Measurements from ENCODE around the gene EPB41L4B.

EPB41L4B gene

DNA sequence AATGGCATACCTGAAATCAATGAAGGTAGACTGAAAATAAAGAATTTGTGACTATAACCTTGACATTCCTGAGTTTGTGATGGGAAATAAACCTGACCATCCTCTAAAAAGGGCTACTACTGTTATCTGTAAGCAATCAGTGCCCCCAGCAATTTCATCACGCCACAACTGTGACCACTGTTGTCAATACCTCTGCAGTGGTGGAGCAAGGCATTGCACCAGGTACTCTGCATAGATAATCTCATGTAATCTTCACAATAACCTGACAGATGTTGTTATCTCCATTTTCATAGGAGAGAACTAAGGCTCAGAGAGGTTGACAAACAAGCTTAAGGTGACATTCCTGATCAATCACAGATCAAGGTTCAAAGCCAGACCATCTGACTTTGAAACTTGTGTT is 115.3 kb downstream of the EPB41L4B start:
- DNase-seq (ENCODE audit: low read depth in 2 of 2), result no peak

DNA sequence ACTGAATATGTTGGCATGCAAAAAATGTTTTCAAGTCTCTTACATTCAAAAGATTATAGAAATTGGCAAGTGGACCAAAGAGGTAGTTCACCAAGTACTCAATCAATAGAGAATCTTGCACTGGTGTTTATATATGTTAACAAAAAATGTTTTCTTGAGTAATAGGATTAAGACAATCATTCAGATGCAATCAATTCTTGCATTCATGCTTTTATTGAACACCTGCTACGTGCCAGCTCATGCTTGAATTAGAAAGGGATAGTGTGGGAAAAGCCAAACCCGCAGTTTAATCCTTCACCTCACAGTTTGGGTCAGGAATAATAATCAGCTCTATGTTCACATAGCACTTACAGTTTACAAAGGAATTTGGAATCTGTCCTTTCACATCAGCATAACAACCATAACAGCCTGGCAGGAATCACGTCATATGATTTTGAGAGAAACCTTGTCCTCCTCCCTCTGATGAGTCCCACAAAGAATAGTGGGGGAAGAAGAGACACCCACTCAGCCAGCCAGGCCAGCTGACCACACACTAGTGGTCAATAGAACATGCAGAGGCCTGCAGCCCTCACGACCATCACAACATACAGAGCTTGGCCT is 117.0 kb downstream of the EPB41L4B start:
- DNase-seq (ENCODE audit: low read depth in 2 of 2), result no peak

DNA sequence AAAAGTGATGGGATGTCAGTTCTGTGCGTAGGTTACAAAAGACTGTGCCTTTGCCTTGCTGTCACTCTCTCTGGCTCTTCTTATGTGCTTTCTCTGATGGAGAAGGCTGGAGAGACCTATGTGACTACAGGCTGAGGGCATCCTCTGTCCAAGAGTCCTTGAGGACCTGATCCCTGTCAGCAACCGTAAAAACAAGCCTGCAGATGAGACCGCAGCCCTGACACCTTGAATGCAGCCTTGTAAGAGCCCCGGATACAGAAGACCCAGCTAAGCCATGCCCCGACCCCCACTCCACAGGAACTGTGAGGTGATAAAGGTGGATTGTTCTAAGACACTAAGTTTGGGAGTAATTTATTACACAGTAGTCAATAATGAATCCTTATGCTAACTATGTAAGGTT is 121.2 kb downstream of the EPB41L4B start:
- no peak for DNase-seq (ENCODE audit: low read depth in 2 of 2)

DNA sequence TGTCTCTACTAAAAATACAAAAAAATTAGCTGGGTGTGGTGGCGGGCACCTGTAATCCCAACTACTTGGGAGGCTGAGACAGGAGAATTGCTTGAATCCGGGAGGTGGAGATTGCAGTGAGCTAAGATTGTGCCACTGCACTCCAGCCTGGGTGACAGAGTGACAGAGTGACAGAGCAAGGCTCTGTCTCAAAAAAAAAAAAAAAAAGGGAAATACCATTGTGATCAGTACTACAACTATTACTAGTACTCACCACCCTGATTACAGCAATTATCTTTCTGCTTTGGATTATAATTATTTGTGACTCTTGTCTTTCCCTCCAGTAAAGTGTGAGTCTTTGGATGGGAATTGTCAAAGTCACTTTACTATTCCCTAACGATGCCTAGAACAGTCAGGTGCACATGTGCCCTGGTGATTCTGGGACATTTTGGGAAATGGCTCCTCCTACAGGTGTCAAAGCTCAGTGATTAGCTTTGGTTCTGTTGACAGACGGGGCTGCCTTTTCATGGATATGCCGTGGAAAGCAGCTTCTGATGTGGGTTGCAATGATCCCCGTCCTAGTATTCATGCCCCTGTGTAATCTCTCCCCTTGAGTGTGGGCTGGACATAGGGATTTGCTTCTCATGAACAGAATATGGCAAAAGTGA is 122.0 kb downstream of the EPB41L4B start:
- DNase-seq (ENCODE audit: low read depth in 2 of 2), result no peak

DNA sequence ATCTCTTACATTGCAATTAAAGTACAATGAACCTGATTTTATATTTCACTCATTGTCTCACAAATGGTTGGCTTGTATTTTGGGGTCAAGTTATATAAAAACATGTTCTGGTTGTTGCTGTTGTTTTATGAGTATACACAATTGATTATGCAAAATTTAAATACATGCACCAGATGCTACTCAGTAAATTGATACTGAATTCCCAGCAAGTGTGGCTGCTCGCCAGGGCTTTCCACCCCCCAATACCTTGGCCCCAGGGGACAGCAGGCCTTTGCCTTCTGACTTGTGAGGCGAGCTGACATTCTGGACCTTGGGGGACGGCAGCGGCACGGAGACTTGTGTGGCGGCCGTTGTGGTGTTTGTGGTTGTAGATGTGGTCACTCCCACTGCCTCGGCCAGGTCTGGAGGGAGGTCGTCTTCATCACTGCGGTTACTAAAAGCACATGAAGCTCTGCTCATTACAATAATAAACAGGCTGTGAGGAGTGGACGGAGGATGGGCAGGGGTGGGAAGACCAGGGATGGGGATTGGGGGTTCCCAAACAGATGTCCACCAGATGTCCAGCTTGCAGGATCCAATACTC is 126.8 kb downstream of the EPB41L4B start:
- DNase-seq (ENCODE audit: low read depth in 2 of 2), result no peak

DNA sequence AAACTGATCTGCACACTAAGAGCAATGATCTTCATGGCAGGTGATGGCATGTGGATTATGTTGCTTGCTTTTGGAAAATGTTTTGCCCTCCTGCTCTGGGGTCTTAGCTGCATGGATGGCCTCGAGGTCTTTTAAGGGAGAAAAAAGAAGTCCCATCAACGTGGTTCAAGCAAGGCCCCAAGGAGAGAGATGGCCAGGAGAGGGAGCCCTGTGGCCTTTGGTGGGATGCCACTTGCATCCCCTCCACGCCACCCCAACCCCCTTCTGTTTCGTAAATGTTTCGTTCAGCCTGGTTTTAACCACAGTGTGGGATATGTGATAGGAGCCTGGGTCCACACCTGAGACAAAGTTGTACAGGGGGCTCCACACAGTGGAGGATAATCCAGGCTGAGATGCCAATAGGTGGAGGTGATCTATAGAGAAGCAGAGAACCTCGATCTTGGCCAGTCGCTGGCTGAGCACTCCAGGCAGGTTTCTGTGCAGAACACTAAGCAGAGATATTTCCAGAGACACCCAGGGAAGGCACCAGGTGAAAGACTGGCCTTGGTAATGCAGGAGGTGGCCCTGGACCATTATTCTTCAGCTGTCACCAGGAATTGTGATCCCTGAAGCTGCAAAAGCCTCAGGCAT is 128.0 kb downstream of the EPB41L4B start:
- no peak for DNase-seq (ENCODE audit: low read depth in 2 of 2)

DNA sequence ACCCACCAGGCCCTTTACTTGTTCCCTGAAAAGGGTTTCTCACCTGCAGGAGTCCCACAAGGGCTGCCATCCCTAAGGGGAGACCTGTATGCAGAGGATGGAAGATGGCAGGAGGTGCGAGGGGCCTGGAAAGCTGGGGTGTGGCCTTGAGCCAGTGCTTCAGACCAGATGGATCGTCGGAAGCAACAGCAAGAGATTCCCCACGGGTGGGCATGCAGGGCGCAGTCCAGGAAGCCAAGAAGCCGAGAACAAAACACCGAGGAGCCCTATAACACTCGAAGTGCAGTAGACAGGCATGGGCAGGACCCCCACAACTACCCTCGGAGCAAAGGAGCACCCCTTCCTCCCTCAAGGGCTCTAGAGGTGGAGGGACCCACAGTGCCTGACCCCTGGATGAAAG is 129.1 kb downstream of the EPB41L4B start:
- no peak for DNase-seq (ENCODE audit: low read depth in 2 of 2)

DNA sequence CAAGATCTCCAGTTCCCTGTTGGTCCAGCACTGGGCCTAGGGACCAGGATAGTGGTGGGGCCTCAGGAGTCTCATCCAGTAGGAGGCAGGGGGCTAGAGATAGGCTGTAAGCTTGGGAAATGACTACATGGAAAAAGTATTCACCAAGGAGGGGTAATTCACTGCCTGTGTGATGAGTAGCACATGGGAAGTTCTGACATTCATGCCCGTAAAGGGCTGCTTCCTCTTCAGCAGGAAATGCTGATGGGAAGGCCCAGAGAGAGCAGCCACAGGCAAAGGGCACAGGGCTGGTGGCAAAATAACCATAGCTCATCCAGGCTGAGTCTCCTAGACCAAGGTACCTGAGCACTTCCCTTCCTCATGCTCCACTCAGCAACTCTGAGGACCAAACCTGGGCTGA is 130.7 kb downstream of the EPB41L4B start:
- DNase-seq (ENCODE audit: low read depth in 2 of 2), result no peak

DNA sequence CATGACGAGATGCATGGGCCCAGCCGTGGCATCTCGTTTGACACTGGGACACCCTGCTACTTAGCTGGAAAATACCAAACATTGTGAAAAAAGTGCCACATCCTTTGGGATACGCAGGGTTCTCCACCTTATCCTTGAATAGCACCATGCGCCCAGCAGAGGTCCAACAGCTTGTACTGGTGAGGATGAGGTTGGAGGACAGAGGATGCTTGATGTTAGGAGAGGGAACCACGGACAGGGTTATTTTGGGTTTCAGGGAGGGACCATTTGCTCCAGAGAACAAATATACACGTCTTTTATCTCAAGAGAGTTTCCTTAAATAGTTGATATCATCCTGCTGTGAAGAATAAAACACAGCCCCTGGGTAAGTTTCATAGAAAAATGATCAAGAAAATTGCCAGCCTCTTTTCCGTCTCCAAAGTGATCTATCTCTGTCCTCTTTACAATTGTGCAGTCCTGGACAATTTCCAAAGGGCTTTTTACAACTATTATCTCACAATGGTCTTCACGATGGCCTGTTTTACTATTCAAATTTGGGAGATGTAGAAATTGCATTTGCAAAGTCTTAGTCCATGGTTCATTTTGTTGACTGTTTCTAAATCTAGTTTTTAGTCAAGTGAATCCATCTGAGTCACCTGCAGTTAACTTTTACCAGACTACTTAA is 133.9 kb downstream of the EPB41L4B start:
- no peak for DNase-seq (ENCODE audit: low read depth in 2 of 2)

DNA sequence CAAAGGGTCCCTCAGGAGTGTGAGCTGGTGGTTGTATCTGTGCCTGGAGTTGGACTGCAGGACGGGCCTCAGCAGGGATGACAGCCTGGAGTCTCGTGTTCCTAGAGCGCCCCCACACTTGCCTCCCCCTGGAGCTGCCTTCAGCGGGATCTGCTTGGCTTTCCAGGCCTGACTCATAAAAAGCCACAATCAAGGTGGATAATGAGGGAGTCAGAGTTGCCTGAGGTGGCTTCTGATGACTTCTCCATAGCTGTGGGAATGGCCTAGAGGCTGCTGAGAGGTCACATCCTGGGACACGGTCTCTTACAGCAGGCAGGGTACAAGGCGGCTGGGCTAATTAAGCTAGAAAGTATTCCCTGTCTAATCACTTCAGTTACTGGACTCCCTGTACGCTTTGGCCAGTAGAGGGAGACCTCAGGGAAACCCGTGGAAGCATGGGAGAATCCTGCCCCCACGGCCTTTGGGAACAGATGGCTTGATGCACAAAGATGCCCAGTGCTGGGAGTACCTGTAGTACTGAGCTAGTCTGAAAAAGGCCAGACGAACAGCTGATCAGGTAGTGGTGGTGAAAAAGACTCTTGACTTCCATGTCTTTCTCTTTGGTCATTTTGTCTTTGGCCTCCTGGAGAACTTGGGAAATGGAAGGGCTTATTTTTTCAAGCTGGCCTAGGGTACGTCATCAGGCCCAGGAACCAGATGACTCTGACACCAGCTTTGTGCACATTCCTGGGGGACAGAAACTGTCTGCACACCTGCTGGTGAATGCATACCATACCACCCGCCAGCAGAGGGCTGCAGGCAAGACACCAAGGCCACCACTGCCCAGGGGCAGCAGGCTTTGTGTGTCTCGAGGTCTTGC is 137.7 kb downstream of the EPB41L4B start:
- DNase-seq (ENCODE audit: low read depth in 2 of 2), result peak in 1 of 2 donors; percentile 10

DNA sequence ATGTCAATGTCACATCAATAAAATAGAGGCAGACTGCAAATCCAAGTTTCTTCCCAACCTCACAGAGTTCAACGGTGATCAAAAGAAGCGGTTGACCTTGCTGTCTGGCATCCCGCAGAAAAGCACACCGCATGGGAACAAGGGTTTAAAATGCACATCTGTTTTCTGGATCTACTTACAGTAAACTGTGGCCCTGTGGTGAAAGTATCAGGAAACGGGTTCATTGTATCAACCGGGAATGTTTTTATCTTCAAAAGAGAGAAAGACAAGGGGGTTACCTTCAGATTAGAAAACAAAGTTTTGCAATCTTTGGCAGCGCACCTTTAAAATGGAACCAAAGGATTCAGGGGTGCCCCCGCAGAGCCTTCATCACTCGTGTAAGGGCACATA is 138.3 kb downstream of the EPB41L4B start:
- no peak for DNase-seq (ENCODE audit: low read depth in 2 of 2)

DNA sequence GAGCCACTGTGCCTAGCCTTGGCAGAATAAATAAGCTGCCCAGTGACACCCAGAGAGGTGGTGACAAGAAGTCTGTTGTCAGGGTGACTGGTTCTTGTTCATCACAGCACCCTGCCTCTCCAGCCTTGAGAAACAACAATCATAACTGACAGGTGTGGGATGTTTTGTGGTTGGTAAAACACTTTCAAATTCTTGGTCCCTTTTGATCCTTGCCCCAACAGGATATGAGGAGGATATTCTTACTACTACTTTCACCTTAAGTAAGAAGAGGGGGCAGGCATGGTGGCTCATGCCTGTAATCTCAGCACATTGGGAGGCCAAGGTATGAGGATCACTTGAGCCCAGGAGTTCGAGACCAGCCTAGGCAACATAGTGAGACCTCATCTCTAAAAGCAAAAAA is 139.6 kb downstream of the EPB41L4B start:
- peak; percentile 28 to 29 for DNase-seq (ENCODE audit: low read depth in 2 of 2)

DNA sequence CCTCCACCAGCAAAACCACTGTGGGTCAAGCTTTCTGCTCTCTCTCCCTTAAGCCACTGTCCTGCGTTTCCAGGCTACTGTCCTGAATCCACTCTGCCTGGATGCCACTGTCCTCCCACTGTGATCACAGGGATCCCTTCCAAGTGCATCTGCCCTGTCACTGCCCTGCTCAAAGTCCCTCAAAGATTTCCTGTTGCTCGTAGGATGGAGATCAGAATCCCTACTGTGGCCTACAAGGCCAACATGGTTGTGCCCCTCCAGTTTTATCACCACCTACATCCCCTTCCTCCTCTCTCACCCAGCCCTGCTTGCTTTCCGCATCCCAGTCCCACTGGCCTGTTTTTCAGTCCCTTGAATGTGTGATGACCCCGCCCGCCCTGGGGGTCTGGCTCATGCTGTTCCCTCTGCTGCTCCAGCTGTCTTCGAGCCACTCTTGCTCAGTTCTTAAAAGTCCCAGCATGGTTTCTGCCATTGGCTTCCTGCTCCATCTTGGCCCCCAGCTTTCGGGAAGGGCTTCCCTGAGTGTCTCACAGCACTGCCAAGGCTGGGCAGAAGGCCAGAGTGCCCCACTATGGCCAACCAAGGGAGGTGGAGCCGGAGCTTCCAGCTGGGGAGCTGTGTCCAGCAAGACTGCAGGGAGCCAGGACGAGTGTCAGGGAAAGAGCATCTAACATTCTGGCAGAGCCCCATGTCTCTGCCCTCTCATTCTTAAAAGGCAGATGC is 140.9 kb downstream of the EPB41L4B start:
- no peak for DNase-seq (ENCODE audit: low read depth in 2 of 2)

DNA sequence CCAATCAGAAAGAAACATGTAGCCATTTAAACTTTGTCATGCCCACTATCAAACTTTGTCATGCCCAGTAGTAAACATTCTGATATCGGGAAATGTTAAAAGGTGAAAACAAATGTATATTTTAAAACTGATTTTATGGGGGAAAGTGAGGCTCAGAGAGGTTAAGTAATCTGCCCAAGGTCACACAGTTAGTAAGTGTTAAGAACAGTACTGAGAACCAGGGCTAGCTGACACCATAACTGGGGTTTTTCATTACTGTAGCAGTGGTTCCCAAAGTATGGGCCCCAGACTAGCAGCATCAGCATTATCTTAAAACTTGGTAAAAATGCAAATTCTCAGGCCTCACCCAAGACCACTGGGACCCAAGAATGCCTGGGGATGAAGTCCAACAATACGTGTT is 143.9 kb downstream of the EPB41L4B start:
- no peak for DNase-seq (ENCODE audit: low read depth in 2 of 2)

DNA sequence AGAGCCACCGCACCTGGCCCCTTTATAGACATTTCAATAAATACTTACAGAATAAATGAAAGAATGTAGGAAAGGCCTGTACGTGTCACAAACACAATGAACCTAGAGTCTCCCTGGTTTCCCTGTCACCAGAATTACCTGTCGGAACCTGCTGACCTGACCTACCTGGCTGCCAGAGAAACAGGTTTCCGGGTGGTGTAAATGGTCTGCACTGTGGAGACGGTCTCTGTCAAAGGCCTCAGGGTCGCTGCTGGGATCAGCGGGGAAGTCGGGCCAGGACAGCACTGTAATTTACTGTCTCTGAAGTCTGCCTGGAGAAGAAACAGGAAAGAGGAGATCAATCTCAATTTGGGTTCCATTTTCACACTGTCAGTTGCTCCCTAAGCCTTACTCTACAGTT is 144.5 kb downstream of the EPB41L4B start:
- no peak for DNase-seq (ENCODE audit: low read depth in 2 of 2)

DNA sequence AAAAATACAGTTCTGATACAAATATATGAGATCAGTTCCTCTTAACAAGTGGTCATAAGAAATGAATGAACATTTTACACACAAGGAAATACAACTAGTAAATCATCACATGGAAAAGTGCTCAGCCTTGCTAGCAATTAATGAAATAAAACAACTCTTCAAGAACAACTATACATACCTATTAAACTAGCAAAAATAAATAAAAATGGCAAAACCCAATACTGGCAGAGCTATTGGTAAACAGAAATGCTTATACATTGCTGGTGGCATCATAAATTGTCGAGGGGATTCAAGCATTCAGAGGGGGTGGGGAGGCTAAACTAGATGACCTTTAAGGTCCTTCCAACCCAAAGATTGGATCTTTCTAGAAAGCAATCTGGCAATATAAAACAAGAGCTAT is 147.9 kb downstream of the EPB41L4B start:
- no peak for DNase-seq (ENCODE audit: low read depth in 2 of 2)

DNA sequence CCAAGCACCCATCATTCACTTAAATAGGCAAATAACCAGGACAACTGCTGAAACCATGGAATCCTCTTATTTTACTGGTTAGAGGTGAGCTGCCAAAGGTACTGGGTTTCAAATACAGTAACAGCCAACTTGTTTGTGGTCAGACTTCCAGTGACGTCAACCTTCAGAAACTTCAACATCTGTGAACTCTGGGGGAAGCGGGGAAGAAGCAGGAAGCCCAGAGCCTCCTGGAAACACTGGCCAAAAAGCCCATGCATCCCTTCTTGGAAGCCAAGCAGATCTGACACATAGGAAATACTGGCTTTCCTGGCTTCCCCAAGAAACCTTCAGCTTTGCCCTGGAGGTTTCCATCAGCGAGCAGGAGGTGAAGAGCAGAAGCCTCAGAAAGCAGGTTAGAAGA is 148.9 kb downstream of the EPB41L4B start:
- no peak for DNase-seq (ENCODE audit: low read depth in 2 of 2)

DNA sequence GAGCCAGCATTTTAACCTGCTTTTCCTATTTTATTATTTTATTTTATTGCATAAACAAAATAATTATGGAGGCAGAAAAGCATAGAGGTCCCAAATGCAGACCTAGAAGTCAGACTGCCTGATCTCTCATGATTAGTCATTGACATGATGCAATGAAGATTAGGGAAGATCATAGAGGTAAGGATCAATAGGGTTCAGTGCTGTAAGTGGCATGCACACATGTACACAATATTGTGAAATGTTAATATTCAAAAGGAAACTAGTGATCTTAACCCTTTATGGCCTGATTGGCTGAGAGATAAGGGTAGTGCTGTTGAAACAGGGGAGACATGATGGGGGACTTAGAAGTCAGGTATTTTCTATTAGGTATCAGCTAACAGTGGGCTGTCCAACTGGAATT is 152.7 kb downstream of the EPB41L4B start:
- DNase-seq (ENCODE audit: low read depth in 2 of 2), result no peak

DNA sequence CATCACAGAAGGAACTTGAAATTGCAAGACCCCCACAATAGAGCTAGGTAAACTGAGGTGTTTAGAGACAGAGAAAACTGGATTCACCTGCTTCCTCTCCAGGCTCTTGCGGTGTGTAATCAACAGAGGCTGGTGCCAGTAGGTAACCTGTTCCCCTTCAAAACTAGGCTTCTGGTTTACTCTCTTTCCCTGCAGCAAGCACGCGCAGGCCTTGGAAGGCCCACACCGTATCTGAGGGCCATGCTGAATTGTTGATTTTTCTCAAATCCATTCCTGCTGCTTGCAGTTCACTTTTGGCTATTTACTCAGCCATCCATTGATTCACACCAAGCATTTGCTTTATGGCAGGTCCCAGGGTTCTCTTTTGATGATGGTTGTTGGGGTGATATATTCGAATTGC is 153.1 kb downstream of the EPB41L4B start:
- DNase-seq (ENCODE audit: low read depth in 2 of 2), result no peak

DNA sequence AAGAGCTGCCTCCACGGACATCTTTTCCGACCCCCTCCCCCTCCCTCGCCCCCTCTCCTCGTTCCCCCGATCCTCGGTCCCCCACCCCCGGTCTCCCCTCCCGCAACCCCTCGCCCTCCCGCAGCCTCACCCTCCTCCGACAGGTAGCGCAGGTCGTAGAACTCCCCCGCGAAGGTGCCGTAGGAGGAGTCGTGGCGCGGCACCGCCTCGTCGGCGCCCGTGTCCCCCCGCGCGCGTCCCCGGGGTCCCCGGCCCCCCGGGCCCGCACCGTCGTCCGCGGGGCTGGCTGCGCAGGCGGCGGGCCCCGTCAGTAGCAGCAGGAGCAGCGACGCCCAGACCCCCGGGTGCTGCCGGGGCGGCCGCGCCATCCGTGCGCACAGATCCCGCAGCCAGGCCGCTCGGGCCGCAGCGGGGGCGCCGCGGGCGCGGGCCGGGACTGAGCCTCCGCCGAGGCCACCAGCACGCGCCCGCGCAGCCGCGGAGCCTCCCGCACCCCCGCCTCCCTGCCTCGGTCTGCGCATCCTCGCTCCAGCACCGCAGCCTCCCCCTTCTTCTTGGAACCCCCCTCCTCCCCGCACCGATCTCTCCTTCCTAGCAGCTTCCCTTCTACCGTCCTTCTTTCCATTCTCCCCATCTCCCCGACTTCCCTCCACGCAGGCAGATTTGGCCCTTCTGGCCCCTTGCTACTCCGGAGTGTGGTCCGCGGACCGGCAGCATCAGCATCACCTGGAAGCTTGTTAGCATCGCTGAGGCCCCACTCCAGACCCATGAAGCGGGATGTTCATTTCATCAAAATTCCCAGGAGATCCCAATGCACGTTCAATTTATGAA is 153.9 kb downstream of the EPB41L4B start, which contains the start of gene FRRS1L:
FRRS1L (minus strand) TSS at position 479 of the 831 bp plus-strand sequence; CDS start at position 368, 111 bp downstream.
- DNase-seq (ENCODE audit: low read depth in 2 of 2), result no peak
